ENCODE data around the gene RNF182. TPM values are rescaled to one million over a fixed set of nuclear protein-coding genes. Genes with fewer than 3 reads are reported as not detected.

The RNF182 gene
- total RNA-seq, 1 donor from 2014 or later = 2.3 TPM

DNA sequence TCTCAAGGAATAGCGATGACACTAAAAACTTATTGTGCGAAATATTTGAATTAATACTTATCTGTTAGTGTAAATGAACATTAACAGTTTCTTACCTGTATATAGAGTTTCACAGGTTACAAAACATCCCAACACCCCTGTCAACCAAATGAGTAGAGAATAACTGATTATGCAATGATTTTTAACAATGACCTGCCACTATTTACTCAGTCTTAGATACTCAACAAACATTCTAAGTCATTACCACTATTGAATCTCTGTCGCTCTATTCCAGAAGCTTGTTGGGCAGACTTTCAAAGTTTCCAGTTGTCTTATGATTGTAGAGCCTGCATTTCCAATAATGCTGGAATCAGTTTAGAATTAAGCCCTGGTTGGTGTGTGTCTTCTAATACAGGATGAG, 85.5 kb downstream of the RNF182 start:
- Mint-ChIP-seq H3K27ac (ENCODE audit: unreplicated experiment) (no peak overlapping the region), H3K9me3 (no peaks in the 10 kb centered on the region), H3K27me3 (ENCODE audit: low read depth) (no peaks in the 10 kb centered on the region), H3K36me3 (ENCODE audit: low read depth) (no peaks in the 10 kb centered on the region), H3K4me3 (no peak overlapping the region), H3K4me1 (peaks cover 11% of the 10 kb centered on the region)
- TF ChIP-seq, protein P1, sequence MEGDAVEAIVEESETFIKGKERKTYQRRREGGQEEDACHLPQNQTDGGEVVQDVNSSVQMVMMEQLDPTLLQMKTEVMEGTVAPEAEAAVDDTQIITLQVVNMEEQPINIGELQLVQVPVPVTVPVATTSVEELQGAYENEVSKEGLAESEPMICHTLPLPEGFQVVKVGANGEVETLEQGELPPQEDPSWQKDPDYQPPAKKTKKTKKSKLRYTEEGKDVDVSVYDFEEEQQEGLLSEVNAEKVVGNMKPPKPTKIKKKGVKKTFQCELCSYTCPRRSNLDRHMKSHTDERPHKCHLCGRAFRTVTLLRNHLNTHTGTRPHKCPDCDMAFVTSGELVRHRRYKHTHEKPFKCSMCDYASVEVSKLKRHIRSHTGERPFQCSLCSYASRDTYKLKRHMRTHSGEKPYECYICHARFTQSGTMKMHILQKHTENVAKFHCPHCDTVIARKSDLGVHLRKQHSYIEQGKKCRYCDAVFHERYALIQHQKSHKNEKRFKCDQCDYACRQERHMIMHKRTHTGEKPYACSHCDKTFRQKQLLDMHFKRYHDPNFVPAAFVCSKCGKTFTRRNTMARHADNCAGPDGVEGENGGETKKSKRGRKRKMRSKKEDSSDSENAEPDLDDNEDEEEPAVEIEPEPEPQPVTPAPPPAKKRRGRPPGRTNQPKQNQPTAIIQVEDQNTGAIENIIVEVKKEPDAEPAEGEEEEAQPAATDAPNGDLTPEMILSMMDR (conservative IDR thresholded peaks at IDR 0.05) = no peak
- no peak for DNase-seq (ENCODE audit: low read depth, low spot score)

- TF ChIP-seq, protein P1 (conservative IDR thresholded peaks at IDR 0.05) = no peak
Measured at GRCh38 chr6:14012313-14013030, 87.7 kb downstream of the RNF182 start.

GRCh38 chr6:14015964-14016363, 91.2 kb downstream of the RNF182 start:
- Mint-ChIP-seq H3K36me3 (ENCODE audit: low read depth) (no peaks in the 10 kb centered on the region), H3K27ac (ENCODE audit: unreplicated experiment) (no peak overlapping the region), H3K4me3 (no peak overlapping the region), H3K4me1 (peaks cover 29% of the 10 kb centered on the region), H3K27me3 (ENCODE audit: low read depth) (no peaks in the 10 kb centered on the region), H3K9me3 (peaks cover 7% of the 10 kb centered on the region)
- TF ChIP-seq, protein P1 (conservative IDR thresholded peaks at IDR 0.05) = no peak
- DNase-seq (ENCODE audit: low read depth, low spot score) = no peak

More at GRCh38 chr6:14012313-14013030, 87.7 kb downstream of the RNF182 start:
- Mint-ChIP-seq H3K9me3 (no peaks in the 10 kb centered on the region), H3K4me1 (peaks cover 30% of the 10 kb centered on the region), H3K36me3 (ENCODE audit: low read depth) (no peaks in the 10 kb centered on the region), H3K27me3 (ENCODE audit: low read depth) (no peaks in the 10 kb centered on the region), H3K4me3 (no peak overlapping the region), H3K27ac (ENCODE audit: unreplicated experiment) (no peak overlapping the region)
- DNase-seq (ENCODE audit: low read depth, low spot score) = no peak

DNA sequence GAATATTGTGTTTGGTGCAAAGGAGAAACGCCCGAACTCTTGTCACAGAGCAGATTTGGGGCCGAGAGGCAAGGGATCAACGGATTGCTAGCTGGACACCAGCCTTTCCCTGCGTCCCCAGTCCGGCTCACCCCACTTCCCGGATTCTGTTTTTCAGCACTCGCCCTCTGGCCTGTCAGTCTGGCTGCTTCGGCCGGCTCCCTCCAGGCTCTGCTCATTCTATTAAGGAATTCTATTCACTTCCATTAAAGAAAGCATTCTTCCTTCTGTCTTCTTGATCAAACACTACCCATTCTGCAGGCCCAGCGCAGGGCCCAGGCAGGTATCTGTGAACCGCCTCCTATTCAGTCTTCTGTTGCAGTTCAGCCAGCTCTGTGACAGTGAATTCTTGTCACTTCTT, 91.7 kb downstream of the RNF182 start:
- Mint-ChIP-seq H3K4me3 (no peak overlapping the region), H3K27me3 (ENCODE audit: low read depth) (no peaks in the 10 kb centered on the region), H3K4me1 (peaks cover 33% of the 10 kb centered on the region), H3K36me3 (ENCODE audit: low read depth) (no peaks in the 10 kb centered on the region), H3K9me3 (peaks cover 7% of the 10 kb centered on the region), H3K27ac (ENCODE audit: unreplicated experiment) (no peak overlapping the region)
- TF ChIP-seq, protein P1 (conservative IDR thresholded peaks at IDR 0.05) = no peak
- no peak for DNase-seq (ENCODE audit: low read depth, low spot score)

DNA sequence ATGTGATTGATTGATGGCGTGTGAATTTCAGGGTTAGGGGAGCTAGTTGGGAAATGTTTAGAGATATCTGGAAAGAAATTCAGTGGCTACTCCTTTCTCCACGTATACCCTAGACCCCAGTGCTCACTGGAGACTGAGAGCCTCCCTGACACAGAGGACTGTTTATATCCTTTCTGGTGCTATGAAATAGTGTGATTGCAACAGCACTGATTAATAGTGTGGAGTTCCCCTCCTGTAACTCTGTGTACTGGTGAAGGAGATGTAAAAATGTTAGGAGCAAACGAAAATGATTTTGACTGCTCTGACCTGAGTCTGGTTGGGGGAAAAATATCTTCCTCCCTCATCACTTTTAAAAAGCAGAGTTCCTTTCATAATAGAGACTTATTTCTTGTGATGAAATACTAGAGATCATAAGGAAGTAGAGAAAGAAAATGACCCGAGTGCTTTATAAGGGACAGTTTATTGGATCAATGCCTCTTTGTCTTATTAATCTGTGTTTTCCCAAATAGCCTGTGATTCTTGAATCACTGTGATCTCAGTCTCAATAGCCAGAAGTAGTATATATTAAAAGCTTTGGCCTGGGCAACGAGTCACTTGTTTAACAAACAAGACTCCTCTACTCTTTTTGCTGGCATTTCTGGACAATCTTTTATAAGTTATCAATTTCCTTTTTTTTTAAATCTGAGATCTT, 92.3 kb downstream of the RNF182 start:
- H3K9me3 Mint-ChIP-seq = peaks cover 7% of the 10 kb centered on the region
- no peaks in the 10 kb centered on the region for H3K36me3 Mint-ChIP-seq (ENCODE audit: low read depth)
- peak overlapping the region; percentile 30 for H3K27ac Mint-ChIP-seq (ENCODE audit: unreplicated experiment)
- no peak for DNase-seq (ENCODE audit: low read depth, low spot score)
- TF ChIP-seq, protein P1 (conservative IDR thresholded peaks at IDR 0.05) = no peak
- peaks cover 33% of the 10 kb centered on the region for H3K4me1 Mint-ChIP-seq
- no peak overlapping the region for H3K4me3 Mint-ChIP-seq
- H3K27me3 Mint-ChIP-seq (ENCODE audit: low read depth) = no peaks in the 10 kb centered on the region

Measured in neural crest cell (in vitro differentiated cells).